ENCODE measurements around the gene POGZ.

The POGZ gene

GRCh38 chr1:151370211-151370911 is 88.9 kb downstream of the POGZ start:
- no peak for DNase-seq

- no peak for DNase-seq
Observed at GRCh38 chr1:151369621-151370048, 89.7 kb downstream of the POGZ start.

GRCh38 chr1:151369302-151369610 is 90.0 kb downstream of the POGZ start:
- no peak for DNase-seq

GRCh38 chr1:151368393-151369301 is 90.6 kb downstream of the POGZ start:
- no peak for DNase-seq

GRCh38 chr1:151367658-151368392 is 91.5 kb downstream of the POGZ start:
- DNase-seq: no peak

GRCh38 chr1:151364996-151365395 is 94.3 kb downstream of the POGZ start:
- DNase-seq: no peak

GRCh38 chr1:151362308-151363155 is 96.8 kb downstream of the POGZ start:
- DNase-seq: no peak

- no peak for DNase-seq
Observed at GRCh38 chr1:151361883-151362282, 97.4 kb downstream of the POGZ start.

- DNase-seq: no peak
Observed at GRCh38 chr1:151356696-151357095, 102.6 kb downstream of the POGZ start.
